Measurements from ENCODE around the gene FSIP1. TPM values are rescaled to one million over a fixed set of nuclear protein-coding genes. Genes with fewer than 3 reads are reported as not detected.
"Not testable (repeated sequence)": the region's sequence is repeated elsewhere in the genome, so short reads cannot be mapped to it uniquely, and the experiment has no call there.

The FSIP1 gene
- total RNA-seq, 1 donor from 2014 or later, result 0.71 TPM

DNA sequence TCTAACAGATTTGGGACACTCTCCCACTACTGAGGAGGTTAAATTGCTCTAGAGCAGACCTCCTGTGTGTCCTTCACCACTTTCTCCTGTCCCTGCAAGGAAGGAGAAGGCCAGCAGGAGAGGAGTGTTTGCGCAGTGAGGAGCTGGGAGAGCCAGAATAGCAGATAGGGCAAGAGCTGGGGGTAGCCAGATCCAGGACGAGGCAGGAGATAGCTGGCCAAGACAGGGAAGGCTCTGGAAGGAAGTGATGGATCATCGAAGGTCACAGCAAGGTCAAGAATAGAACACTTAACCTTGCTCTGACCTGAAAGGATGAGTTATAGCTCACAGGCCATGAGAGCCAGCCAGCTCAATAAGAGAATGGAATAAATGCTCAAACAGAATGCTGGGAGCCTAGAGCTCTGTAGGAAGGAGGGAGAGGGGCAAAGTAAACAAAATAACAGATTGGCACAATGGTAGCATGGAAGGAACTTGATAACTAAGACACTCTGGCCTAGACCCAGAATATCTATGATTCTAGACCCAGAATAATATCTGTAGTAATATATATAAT, 37.5 kb upstream of the FSIP1 start:
- no peak overlapping the region for H3K4me3 ChIP-seq (ENCODE audit: low read depth, low read length)
- TF ChIP-seq, protein P1, sequence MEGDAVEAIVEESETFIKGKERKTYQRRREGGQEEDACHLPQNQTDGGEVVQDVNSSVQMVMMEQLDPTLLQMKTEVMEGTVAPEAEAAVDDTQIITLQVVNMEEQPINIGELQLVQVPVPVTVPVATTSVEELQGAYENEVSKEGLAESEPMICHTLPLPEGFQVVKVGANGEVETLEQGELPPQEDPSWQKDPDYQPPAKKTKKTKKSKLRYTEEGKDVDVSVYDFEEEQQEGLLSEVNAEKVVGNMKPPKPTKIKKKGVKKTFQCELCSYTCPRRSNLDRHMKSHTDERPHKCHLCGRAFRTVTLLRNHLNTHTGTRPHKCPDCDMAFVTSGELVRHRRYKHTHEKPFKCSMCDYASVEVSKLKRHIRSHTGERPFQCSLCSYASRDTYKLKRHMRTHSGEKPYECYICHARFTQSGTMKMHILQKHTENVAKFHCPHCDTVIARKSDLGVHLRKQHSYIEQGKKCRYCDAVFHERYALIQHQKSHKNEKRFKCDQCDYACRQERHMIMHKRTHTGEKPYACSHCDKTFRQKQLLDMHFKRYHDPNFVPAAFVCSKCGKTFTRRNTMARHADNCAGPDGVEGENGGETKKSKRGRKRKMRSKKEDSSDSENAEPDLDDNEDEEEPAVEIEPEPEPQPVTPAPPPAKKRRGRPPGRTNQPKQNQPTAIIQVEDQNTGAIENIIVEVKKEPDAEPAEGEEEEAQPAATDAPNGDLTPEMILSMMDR (IDR thresholded peaks at IDR 0.05; ENCODE audit: insufficient read depth, low read length, poor library complexity, severe bottlenecking), result no peak
- no peak for DNase-seq (ENCODE audit: low read depth)
- H3K27me3 ChIP-seq (ENCODE audit: control insufficient read depth, insufficient read depth, low read length), result no peaks in the 10 kb centered on the region
- no peaks in the 10 kb centered on the region for H3K36me3 ChIP-seq (ENCODE audit: control insufficient read depth, insufficient read depth, low read length)

DNA sequence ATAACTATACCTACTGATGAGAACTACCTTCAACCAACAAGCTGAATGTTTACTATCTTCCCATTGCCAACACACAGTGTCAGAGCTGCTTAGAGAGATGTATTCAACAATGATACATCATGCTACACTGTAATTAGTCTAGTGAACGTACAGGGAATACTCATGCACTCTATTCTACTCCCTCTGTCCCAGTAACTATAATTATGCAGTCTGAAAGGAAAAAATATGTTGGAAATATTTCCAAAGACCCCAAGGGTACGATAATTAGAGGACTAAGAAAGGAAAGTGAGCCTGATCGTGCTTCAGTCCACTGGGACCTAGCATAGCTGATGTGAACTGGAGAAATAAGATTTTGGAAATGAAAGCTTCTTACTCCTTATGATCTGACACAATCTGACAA, 36.9 kb upstream of the FSIP1 start:
- H3K27me3 ChIP-seq (ENCODE audit: control insufficient read depth, insufficient read depth, low read length), result no peaks in the 10 kb centered on the region
- no peak for DNase-seq (ENCODE audit: low read depth)
- TF ChIP-seq, protein P1 (IDR thresholded peaks at IDR 0.05; ENCODE audit: insufficient read depth, low read length, poor library complexity, severe bottlenecking), result no peak
- H3K4me3 ChIP-seq (ENCODE audit: low read depth, low read length), result no peak overlapping the region
- H3K36me3 ChIP-seq (ENCODE audit: control insufficient read depth, insufficient read depth, low read length), result no peaks in the 10 kb centered on the region

DNA sequence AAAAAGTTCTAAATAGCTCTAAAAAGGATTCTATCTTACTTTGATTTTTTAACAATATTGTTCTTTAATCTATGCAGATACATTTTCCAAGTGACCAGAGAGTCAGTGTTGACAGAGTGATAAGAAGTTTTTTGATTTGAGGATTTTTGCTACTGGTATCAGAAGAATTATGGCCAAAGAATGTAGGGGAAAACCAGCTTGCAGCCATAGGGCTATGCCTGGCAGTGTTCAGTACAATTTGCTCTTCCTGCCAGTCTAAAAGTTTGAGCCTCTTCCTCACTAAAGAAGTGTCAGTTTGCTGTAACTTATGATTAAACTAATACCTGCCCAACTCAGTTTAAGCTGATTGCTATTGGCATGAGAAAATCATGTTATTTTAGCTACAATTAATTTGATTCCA, 35.3 kb upstream of the FSIP1 start:
- TF ChIP-seq, protein P1 (IDR thresholded peaks at IDR 0.05; ENCODE audit: insufficient read depth, low read length, poor library complexity, severe bottlenecking), result no peak
- H3K27me3 ChIP-seq (ENCODE audit: control insufficient read depth, insufficient read depth, low read length), result no peaks in the 10 kb centered on the region
- H3K4me3 ChIP-seq (ENCODE audit: low read depth, low read length), result no peak overlapping the region
- no peak for DNase-seq (ENCODE audit: low read depth)
- no peaks in the 10 kb centered on the region for H3K36me3 ChIP-seq (ENCODE audit: control insufficient read depth, insufficient read depth, low read length)

DNA sequence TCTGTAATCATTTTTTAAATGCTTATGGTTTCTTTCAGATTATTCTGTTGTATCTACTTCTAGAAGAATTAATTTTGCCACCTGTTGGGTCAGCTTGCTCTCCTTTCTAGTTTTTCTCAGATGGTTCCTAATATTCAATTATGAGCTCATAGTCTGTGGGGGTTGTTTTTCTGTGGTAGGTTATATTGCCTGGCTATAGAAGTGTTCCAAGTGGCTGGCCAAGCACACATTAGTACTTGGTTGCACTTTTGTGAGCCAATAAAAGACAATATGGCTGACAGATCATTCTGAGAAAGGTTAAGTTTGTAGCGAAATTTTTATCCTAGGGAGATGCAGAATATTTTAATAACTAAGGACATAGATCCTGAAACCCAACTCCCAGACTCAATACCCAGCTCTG, 31.8 kb upstream of the FSIP1 start:
- Histone ChIP-seq H3K36me3 (ENCODE audit: control insufficient read depth, insufficient read depth, low read length) (no peaks in the 10 kb centered on the region), H3K27me3 (ENCODE audit: control insufficient read depth, insufficient read depth, low read length) (no peaks in the 10 kb centered on the region), H3K4me3 (ENCODE audit: low read depth, low read length) (no peak overlapping the region)
- TF ChIP-seq, protein P1 (IDR thresholded peaks at IDR 0.05; ENCODE audit: insufficient read depth, low read length, poor library complexity, severe bottlenecking), result no peak
- no peak for DNase-seq (ENCODE audit: low read depth)

DNA sequence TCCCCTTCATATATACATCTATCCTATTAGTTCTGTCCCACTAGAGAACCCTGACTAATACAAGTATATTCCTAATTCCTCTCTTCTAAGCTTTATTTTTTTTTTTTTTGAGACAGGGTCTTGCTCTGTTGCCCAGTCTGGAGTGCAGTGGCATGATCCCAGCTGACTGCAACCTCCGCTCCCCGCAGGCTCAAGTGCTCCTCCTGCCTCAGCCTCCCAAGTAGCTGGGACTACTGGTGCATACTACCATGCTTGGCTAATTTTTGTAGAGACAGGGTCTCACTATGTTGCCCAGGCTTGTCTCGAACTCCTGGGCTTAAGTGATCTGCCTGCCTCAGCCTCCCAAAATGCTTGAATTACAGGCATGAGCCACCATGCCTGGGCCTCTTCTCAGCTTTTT, 30.0 kb upstream of the FSIP1 start:
- not testable (repeated sequence) for H3K36me3 ChIP-seq (ENCODE audit: control insufficient read depth, insufficient read depth, low read length); H3K27me3 ChIP-seq (ENCODE audit: control insufficient read depth, insufficient read depth, low read length); DNase-seq (ENCODE audit: low read depth); H3K4me3 ChIP-seq (ENCODE audit: low read depth, low read length)

DNA sequence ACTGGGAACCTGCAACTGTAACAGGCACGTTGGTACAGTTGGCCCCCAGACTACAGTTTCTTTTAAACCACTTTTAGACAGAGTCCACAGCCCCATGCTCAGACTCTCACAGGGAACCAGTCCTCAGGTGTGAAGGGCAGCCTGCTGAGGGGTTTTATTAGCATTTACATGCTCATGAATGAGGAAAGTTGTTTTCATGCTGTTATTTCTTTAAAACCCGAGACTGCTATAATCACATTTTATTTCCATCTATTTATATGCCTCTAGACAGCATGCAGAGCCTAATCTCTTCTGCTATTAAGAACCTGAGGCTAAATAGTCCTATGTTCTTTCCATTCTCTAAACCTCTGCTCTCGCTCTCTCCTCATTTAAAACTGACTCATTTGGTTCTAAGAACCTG, 26.3 kb upstream of the FSIP1 start:
- no peak for DNase-seq (ENCODE audit: low read depth)
- Histone ChIP-seq H3K36me3 (ENCODE audit: control insufficient read depth, insufficient read depth, low read length) (no peaks in the 10 kb centered on the region), H3K4me3 (ENCODE audit: low read depth, low read length) (no peak overlapping the region), H3K27me3 (ENCODE audit: control insufficient read depth, insufficient read depth, low read length) (no peaks in the 10 kb centered on the region)
- TF ChIP-seq, protein P1 (IDR thresholded peaks at IDR 0.05; ENCODE audit: insufficient read depth, low read length, poor library complexity, severe bottlenecking), result no peak

Measured in kidney epithelial cell (primary cell).